Right lobe of liver (tissue), 6 donors: ENCODE measurements around the gene PYCARD. TPM values are rescaled to one million over a fixed set of nuclear protein-coding genes. Genes with fewer than 3 reads are reported as not detected.

Source experiments
- ATAC-seq, 4 donors: fragments of 200-7000 bp; cut with Tn5 transposase; one replicate each; pipeline ENCODE4 v1.9.1; 2020; ENCODE audit warnings: mild to moderate bottlenecking in 4 of 4, moderate library complexity in 4 of 4
- DNase-seq, 3 donors: peaks; one replicate each; pipeline ENCODE4 v3.0.0-alpha.2; 2020
- H3K27ac ChIP-seq, 3 donors: fragments of 200-600 bp; one replicate each; pipeline ENCODE4 v1.8.0; 2022
- H3K27me3 ChIP-seq, 2 donors: fragments of 200-600 bp; one replicate each; pipeline ENCODE4 v1.8.0; 2022
- H3K36me3 ChIP-seq, 4 donors: fragments of 200-600 bp; sonication (generic) in 1 of 4; one replicate each; pipeline versions ENCODE4 v1.5.1 to v1.8.0; 2017 to 2022; ENCODE audit warnings: control low read depth in 1 of 4
- H3K4me1 ChIP-seq, 4 donors: fragments of 200-600 bp; sonication (generic) in 1 of 4; one replicate each; pipeline versions ENCODE4 v1.5.1 to v1.8.0; 2017 to 2022; ENCODE audit warnings: control low read depth in 1 of 4
- H3K4me3 ChIP-seq, 3 donors: fragments of 200-600 bp; one replicate each; pipeline ENCODE4 v1.8.0; 2022
- H3K9me3 ChIP-seq, 4 donors: fragments of 200-600 bp; sonication (generic) in 1 of 4; one replicate each; pipeline versions ENCODE4 v1.5.1 to v1.8.0; 2017 to 2022; ENCODE audit warnings: control low read depth in 1 of 4
- POLR2A ChIP-seq: fragments of 450-650 bp; IDR thresholded peaks from one replicate; pipeline ENCODE4 v1.6.1; 2017; ENCODE audit warnings: antibody characterized with exemption, mild to moderate bottlenecking
- WGBS: methylation state at CpG from one replicate; pipeline ENCODE4 v1.1.6; 2018; ENCODE audit warnings: low coverage, low lambda C conversion rate; ENCODE audit not compliant: insufficient coverage; ENCODE audit errors: missing lambda C conversion rate; 5-methylcytosine and 5-hydroxymethylcytosine counted together
- intact Hi-C, 2 donors: fragments of 100-400 bp; cut with DNase I; formaldehyde crosslinking; loops; one replicate each; pipeline versions ENCODE4 v1.11.2 to v1.14.1; 2022
- total RNA-seq, 6 experiments: library from RNA; depleted of rRNA in 2 of 6; stranded (reverse); fragments of >200 nt in 2 of 6; fragmentation: NEBNext Ultra II Directional in 3 of 6; extraction: Animal tissue kit (Norgen Biotek cat#: 25700) in 3 of 6; gene quantifications; one replicate each; pipeline versions ENCODE4 v1.1.0 to v1.2.4, GENCODE V29; 2016 to 2023
- TF ChIP-seq, protein P1 (sequence below), 4 donors: fragments of 200-600 bp in 3 of 4; fragments of 450-650 bp in 1 of 4; IDR thresholded peaks; one replicate each; pipeline versions ENCODE4 v1.5.1 to v1.8.0; 2016 to 2022; ENCODE audit warnings: antibody characterized with exemption in 4 of 4, mild to moderate bottlenecking in 2 of 4
- donor health status: DM: no; HTN: yes; CAD: no.
- donor health status: DM: no; HTN: no; CAD: no.
- donor health status: DM: no; HTN: no; CAD: no.
- donor health status: DM: no; HTN: yes; CAD: no.
- donor health status: DM: no; HTN: yes; CAD: no.

Gene PYCARD
- total RNA-seq, 6 experiments from 2014 or later, result 5.7 to 14.9 (median 9.6) TPM

GRCh38 chr16:31188450-31189411 lies 13.8 kb downstream of the PYCARD start:
- no peak for TF ChIP-seq POLR2A
- TF ChIP-seq, protein P1, sequence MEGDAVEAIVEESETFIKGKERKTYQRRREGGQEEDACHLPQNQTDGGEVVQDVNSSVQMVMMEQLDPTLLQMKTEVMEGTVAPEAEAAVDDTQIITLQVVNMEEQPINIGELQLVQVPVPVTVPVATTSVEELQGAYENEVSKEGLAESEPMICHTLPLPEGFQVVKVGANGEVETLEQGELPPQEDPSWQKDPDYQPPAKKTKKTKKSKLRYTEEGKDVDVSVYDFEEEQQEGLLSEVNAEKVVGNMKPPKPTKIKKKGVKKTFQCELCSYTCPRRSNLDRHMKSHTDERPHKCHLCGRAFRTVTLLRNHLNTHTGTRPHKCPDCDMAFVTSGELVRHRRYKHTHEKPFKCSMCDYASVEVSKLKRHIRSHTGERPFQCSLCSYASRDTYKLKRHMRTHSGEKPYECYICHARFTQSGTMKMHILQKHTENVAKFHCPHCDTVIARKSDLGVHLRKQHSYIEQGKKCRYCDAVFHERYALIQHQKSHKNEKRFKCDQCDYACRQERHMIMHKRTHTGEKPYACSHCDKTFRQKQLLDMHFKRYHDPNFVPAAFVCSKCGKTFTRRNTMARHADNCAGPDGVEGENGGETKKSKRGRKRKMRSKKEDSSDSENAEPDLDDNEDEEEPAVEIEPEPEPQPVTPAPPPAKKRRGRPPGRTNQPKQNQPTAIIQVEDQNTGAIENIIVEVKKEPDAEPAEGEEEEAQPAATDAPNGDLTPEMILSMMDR (IDR thresholded peaks at IDR 0.05), result no peak
- 88% methylated on average over 2 of the region's 3 CpGs for WGBS
- Histone ChIP-seq H3K27me3 (no peaks in the 10 kb centered on the region), H3K27ac (no peak overlapping the region), H3K4me1 (no peaks in the 10 kb centered on the region), H3K36me3 (peaks cover 33 to 99% (median 72%) of the 10 kb centered on the region in 4 donors), H3K9me3 (no peaks in the 10 kb centered on the region), H3K4me3 (no peak overlapping the region)
- ATAC-seq (no peak), DNase-seq (no peak)
- intact Hi-C loops, result loop anchor here in 1 of 2 donors (10.0 kb wide), 1 partner anchor 266 kb away; the partner anchor contains the start of gene ARMC5

DNA sequence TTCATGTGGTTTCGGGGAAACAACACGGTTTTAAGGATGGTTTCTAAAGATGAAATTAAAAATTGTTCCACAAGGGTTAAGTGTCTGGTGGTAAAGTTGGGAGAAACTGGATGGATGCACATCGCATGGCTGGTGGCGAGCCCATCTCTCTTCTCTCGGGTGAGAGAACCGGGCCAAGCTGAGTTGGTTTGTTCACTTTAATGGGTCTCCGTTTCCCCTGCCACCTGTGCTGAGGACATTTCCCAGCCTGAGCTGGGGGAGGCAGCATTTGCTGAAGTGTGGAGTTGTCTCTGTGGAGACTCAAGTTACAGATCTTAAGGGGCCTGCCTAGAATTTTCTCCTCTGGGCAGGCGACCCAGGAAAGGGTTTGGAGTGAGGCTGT lies 14.8 kb downstream of the PYCARD start:
- intact Hi-C loops, result loop anchor here in 1 of 2 donors (10.0 kb wide), 1 partner anchor 267 kb away; the partner anchor contains the start of gene ARMC5
- no peak for ATAC-seq
- Histone ChIP-seq H3K27me3 (no peaks in the 10 kb centered on the region), H3K4me3 (no peak overlapping the region), H3K9me3 (no peaks in the 10 kb centered on the region), H3K27ac (no peak overlapping the region), H3K4me1 (peaks cover 0 to 2% (median under 1%) of the 10 kb centered on the region in 4 donors), H3K36me3 (peaks cover 34 to 99% (median 73%) of the 10 kb centered on the region in 4 donors)
- WGBS, result 90% methylated on average over 5 of the region's 8 CpGs
- DNase-seq, result no peak
- TF ChIP-seq, protein P1 (IDR thresholded peaks at IDR 0.05), result no peak

GRCh38 chr16:31186930-31187807 lies 15.4 kb downstream of the PYCARD start:
- no peak for ATAC-seq
- intact Hi-C loops, result loop anchor here in 1 of 2 donors (10.0 kb wide), 1 partner anchor 268 kb away; the partner anchor contains the start of gene ARMC5
- Histone ChIP-seq H3K4me1 (peaks cover 0 to 9% (median 4%) of the 10 kb centered on the region in 4 donors), H3K4me3 (no peak overlapping the region), H3K9me3 (no peaks in the 10 kb centered on the region), H3K36me3 (peaks cover 34 to 98% (median 71%) of the 10 kb centered on the region in 4 donors), H3K27me3 (no peaks in the 10 kb centered on the region), H3K27ac (no peak overlapping the region)
- TF ChIP-seq, protein P1 (IDR thresholded peaks at IDR 0.05), result no peak
- no peak for TF ChIP-seq POLR2A
- 87% methylated on average over 10 of the region's 10 CpGs for WGBS
- DNase-seq, result no peak

DNA sequence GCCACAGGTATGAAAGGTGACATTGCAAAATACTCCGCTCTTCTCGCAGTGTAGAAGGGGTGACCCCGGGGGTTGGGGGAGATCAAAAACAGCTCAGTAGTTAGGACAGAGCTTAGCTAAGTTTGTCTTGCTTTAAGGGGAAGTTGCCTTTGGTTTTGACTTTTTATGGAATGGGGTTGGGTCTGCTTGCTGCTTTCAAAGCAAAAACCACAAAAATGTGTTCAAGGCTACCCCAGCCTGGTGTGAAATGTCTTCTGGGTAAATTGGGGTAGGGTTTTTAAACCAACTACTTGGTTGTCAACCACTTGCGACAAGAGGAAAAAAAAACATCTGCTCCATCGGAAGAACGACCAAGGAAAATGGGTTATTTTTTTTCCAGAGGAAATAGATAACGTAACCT lies 16.4 kb downstream of the PYCARD start:
- DNase-seq, result no peak
- 46% methylated on average over 7 of the region's 7 CpGs for WGBS
- Histone ChIP-seq H3K27me3 (no peaks in the 10 kb centered on the region), H3K9me3 (no peaks in the 10 kb centered on the region), H3K27ac (no peak overlapping the region), H3K4me3 (no peak overlapping the region), H3K36me3 (peaks cover 28 to 90% (median 64%) of the 10 kb centered on the region in 4 donors), H3K4me1 (peaks cover 0 to 18% (median 7%) of the 10 kb centered on the region in 4 donors)
- TF ChIP-seq, protein P1 (IDR thresholded peaks at IDR 0.05), result no peak
- no peak for TF ChIP-seq POLR2A
- intact Hi-C loops, result loop anchor here in 1 of 2 donors (10.0 kb wide), 1 partner anchor 269 kb away; the partner anchor contains the start of gene ARMC5
- no peak for ATAC-seq
